ENCODE measurements around the gene PPEF1. TPM values are rescaled to one million over a fixed set of nuclear protein-coding genes. Genes with fewer than 3 reads are reported as not detected.

PPEF1 gene
- total and polyA plus RNA-seq, 2 of the 8 experiments (the other 6 are each of a cell fraction or from before 2014, with no cell fraction given), result 0.08 to 0.30 TPM

- no peak for TF ChIP-seq TAF7 (optimal IDR thresholded peaks at IDR 0.05; ENCODE audit: borderline replicate concordance, low read depth, low read length)
- TF ChIP-seq CBX8 (IDR thresholded peaks at IDR 0.05; ENCODE audit: borderline replicate concordance, low read depth, low read length), result no peak
- no peak for TF ChIP-seq NANOG (IDR thresholded peaks at IDR 0.05; ENCODE audit: insufficient read depth, low read depth, low read length, poor library complexity, severe bottlenecking)
- no peak for TF ChIP-seq RAD21 (IDR thresholded peaks at IDR 0.05 in 1 of 2, conservative IDR thresholded peaks at IDR 0.05 in 1 of 2; ENCODE audit: low read depth in 2 of 2, low read length in 2 of 2)
Observed at GRCh38 chrX:18871161-18871890, 163.9 kb downstream of the PPEF1 start (continued).

Data from H1 (cell line).